Measurements from ENCODE around the gene ANKRD65. TPM values are rescaled to one million over a fixed set of nuclear protein-coding genes. Genes with fewer than 3 reads are reported as not detected.
"Not testable (repeated sequence)": the region's sequence is repeated elsewhere in the genome, so short reads cannot be mapped to it uniquely, and the experiment has no call there.

ANKRD65 gene
- total and polyA plus RNA-seq, 5 donors = 1.6 to 4.5 (median 3.1) TPM

DNA sequence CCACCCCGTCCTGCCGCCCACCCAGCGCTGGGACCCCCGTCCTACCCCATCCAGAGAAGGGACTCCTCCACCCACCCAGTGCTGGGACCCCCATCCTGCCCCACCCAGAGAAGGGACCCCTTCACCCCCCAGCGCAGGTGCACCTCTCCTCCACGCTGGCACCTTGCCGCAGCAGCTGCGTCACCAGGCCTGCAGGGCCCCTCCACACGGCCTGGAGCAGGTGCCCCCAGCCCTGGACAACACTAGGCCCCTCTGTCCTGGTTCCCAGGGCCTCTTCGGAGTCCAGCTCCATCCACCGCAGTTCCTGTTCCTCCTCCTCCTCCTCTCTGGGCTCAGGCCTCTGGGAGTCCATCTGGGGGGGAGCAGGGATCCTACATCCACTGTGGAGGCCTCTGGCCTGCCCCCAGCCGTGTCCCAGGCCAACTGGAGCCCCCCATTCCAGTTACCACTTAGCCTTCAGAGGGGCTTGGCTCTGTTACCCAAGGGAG is 378 bp downstream of the ANKRD65 start:
- ATAC-seq = peak; percentile 13 to 22

DNA sequence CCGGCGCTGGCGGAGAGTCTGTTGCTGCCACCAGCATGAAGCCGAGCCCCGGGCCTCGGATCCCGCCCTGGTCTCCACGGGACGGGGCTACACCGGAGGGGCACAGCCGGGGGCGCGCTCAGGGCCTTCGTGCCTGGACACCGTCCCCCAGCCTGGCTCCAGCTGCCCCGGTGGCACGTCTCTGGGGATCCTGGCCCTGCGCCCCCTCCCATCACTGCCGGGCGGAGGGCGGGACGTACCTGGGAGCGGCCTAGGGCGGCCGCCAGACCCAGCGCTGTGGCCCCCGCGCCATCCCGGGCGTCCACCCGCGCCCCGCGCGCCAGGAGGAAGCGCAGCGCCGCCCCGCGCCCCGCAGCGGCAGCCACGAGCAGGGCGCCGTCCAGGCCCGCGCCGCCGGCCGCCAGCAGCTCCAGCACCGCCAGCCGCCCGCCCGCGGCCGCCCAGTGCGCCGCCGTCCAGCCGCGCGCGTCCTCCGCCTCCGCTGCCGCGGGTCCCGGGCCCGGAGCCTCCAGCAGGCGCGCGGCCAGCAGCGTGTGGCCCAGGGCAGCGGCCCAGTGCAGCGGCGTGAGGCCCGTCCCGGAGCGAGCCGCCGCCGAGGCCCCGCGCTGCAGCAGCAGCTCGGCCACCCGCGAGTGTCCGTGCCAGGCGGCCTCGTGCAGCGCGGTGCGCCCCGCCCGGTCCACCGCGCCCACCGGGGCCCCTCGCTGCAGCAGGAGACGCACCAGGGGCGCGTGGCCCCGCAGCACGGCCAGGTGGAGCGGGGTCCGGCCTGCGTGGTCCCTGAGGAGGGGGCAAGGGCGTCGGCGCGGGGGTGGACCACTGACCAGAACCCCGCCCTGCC is 1.0 kb downstream of the ANKRD65 start:
- intact Hi-C loops (cut with DNase I) = no loop called here
- Histone ChIP-seq H3K27ac (ENCODE audit: low read length) (peak overlapping the region; percentile 1), H3K4me3 (ENCODE audit: low read length) (peak overlapping the region; percentile 53), H3K9me3 (ENCODE audit: control insufficient read depth, low read length) (no peaks in the 10 kb centered on the region), H3K27me3 (ENCODE audit: control insufficient read depth, insufficient read depth) (no peaks in the 10 kb centered on the region), H3K4me1 (ENCODE audit: control insufficient read depth, insufficient read depth, low read length) (no peaks in the 10 kb centered on the region)
- DNase-seq = peak in 2 of 3 donors; percentile 76 to 79
- WGBS = 8% methylated on average over 112 of the region's 112 CpGs
- ATAC-seq = peak; percentile 43 to 69

More for the DNA sequence above, 378 bp downstream of the ANKRD65 start:
- DNase-seq = peak in 2 of 3 donors; percentile 22 to 60
- peak overlapping the region; percentile 53 for H3K4me3 ChIP-seq (ENCODE audit: low read length)
- intact Hi-C loops (cut with DNase I) = no loop called here
- no peaks in the 10 kb centered on the region for H3K9me3 ChIP-seq (ENCODE audit: control insufficient read depth, low read length)
- no peaks in the 10 kb centered on the region for H3K27me3 ChIP-seq (ENCODE audit: control insufficient read depth, insufficient read depth)
- 65% methylated on average over 12 of the region's 12 CpGs for WGBS
- no peak overlapping the region for H3K27ac ChIP-seq (ENCODE audit: low read length)
- no peaks in the 10 kb centered on the region for H3K4me1 ChIP-seq (ENCODE audit: control insufficient read depth, insufficient read depth, low read length)

DNA sequence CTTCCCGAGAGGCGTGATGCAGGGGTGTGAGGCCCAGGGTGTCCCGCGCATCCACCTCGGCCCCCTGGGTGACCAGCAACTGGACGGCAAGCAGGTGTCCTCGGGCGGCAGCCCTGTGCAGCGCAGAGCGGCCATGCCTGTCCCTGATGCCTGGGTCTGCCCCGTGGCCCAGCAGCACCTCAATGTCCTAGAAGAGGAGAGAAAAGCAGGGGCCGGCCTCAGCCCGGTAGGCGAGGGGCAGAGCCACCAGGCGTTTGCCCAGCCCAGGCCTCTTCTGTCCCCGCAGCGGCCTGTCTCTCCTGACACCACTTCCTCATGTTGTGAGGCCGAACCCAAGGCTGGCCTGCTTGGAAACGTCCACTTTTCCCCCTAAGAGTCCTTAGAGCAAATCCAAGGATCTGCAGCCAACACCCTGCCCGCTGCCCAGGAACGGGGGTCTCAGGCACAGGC is 1.7 kb downstream of the ANKRD65 start:
- peak overlapping the region; percentile 53 for H3K4me3 ChIP-seq (ENCODE audit: low read length)
- no peaks in the 10 kb centered on the region for H3K4me1 ChIP-seq (ENCODE audit: control insufficient read depth, insufficient read depth, low read length)
- WGBS = 84% methylated on average over 21 of the region's 21 CpGs
- H3K9me3 ChIP-seq (ENCODE audit: control insufficient read depth, low read length) = no peaks in the 10 kb centered on the region
- H3K27ac ChIP-seq (ENCODE audit: low read length) = peak overlapping the region; percentile 1
- intact Hi-C loops (cut with DNase I) = no loop called here
- DNase-seq (peak in 1 of 3 donors; percentile 57), ATAC-seq (peak; percentile 21)
- no peaks in the 10 kb centered on the region for H3K27me3 ChIP-seq (ENCODE audit: control insufficient read depth, insufficient read depth)

DNA sequence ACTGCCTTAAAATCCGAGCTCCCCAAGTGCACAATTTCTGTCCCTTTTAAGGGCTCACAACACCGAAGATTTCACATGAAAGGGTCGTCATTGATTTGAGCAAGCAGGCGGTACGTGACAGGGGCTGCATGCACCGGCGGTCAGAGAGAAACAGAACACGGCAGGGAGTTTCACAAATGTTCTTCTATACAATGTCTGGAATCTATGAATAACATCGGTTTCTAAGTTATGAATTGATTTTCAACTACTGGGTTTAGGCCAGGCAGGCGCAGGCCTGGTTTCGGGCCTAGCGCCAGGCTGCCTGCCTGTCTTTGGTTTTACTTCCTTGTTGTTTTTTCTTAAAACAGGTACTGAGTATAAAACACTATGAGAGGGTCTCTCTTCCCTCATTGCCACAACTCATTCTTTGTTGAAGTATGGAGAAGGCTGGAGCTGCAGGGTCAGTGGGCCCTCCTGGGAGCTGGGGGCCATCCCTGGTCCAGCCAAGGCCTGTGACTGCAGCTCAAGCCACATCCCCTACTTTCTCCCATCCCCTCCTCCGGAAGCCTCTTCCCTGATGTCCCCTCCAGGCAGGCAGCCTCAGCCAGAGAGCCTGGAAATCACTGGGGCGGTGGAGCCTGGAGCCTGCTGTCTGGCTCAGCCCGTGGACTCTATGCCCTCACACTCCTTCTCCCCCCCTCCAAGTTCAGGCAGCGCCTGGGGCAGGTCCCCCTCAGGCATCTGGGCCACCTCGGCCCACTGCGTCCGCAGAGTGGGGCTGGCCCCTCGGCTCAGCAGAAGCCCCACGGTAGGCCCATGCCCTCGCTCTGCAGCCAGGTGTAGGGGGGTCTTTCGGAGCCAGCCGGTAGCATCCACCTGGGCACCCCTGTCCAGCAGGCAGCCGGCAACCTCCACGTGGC is 2.4 kb downstream of the ANKRD65 start:
- Histone ChIP-seq H3K9me3 (ENCODE audit: control insufficient read depth, low read length) (no peaks in the 10 kb centered on the region), H3K27me3 (ENCODE audit: control insufficient read depth, insufficient read depth) (no peaks in the 10 kb centered on the region), H3K4me3 (ENCODE audit: low read length) (no peak overlapping the region), H3K4me1 (ENCODE audit: control insufficient read depth, insufficient read depth, low read length) (no peaks in the 10 kb centered on the region), H3K27ac (ENCODE audit: low read length) (no peak overlapping the region)
- intact Hi-C loops (cut with DNase I) = no loop called here
- peak in 1 of 3 donors; percentile 58 for DNase-seq
- ATAC-seq = peak; percentile 13 to 46
- 91% methylated on average over 26 of the region's 26 CpGs for WGBS

DNA sequence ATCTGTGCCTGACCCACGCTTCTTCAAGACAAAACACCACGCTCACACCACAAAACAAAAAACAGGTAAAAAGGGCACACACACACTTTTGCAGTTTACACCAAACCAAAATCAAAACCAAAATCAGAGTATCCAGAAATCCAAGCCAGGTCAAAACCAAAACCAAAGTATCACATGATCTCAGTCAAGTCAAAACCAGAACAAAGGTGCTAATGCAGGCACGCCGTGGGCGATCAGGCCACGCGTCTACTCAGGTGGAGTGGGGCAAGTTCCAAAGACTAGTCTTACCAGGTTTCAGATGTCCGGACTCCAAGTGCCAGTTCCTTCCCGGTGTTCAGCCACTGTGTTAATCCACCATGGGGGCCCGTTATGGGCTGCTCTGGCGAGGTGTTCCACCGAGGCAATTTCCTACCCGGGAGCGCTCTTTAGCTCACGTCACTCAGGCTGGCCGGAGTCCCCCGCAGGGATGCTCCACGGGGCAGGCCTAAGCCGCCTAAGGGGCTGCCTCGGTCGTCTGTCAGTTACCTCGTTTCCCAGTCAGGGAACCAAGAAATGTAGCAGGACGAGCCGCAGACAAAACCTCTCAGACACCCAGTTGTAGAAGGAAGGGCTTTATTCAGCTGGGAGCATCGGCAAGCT is 3.1 kb downstream of the ANKRD65 start:
- H3K9me3 ChIP-seq (ENCODE audit: control insufficient read depth, low read length); H3K27me3 ChIP-seq (ENCODE audit: control insufficient read depth, insufficient read depth); H3K27ac ChIP-seq (ENCODE audit: low read length); ATAC-seq; H3K4me1 ChIP-seq (ENCODE audit: control insufficient read depth, insufficient read depth, low read length); intact Hi-C loops (cut with DNase I); H3K4me3 ChIP-seq (ENCODE audit: low read length): not testable (repeated sequence)
- peak in 2 of 3 donors; percentile 18 to 42 for DNase-seq
- WGBS = 90% methylated on average over 25 of the region's 25 CpGs

DNA sequence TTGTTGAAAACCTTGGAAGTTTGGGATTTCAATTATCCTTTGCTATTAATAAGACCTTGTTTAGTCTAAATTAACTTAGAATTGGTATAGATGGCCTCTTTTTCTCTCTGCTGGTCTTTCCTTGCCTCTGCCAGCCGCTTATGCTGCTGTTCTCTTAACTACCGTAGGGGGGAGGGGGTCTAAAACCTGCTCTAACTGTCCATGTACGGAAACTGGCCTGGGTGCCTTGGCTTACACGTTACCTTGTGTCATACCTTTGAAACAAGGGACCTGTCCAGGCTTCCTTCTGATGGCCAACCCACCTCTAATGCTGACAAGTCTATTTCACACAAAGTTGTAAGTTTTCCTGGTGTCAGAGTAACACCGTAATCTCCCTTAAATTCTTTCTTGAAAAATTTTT is 3.7 kb downstream of the ANKRD65 start:
- DNase-seq = peak in 2 of 3 donors; percentile 6 to 12
- 77% methylated on average over 5 of the region's 5 CpGs for WGBS

DNA sequence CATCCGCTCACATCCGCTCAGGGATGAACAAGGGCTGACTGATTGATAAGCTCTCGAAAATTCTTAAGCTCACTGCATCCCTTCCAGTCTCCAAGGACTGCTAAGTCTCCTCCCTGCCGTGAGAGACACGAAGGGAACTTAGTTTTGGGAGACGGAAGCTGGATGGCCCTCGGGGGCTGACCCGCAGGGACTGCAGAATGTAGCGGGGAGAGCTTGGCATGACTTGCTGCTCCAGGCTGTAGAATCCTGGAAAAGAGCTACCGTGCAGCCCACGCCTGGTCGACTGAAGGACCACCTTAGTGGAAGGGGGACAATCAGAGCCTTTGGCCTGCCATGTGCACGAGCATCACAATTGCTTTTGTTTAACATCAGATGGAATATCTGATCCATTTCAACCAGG is 5.3 kb downstream of the ANKRD65 start:
- Histone ChIP-seq H3K27me3 (ENCODE audit: control insufficient read depth, insufficient read depth) (no peaks in the 10 kb centered on the region), H3K9me3 (ENCODE audit: control insufficient read depth, low read length) (no peaks in the 10 kb centered on the region), H3K4me3 (ENCODE audit: low read length) (no peak overlapping the region), H3K4me1 (ENCODE audit: control insufficient read depth, insufficient read depth, low read length) (no peaks in the 10 kb centered on the region), H3K27ac (ENCODE audit: low read length) (no peak overlapping the region)
- ATAC-seq (no peak), DNase-seq (peak in 2 of 3 donors; percentile 18 to 29)
- intact Hi-C loops (cut with DNase I) = no loop called here
- 75% methylated on average over 13 of the region's 13 CpGs for WGBS

More for the DNA sequence above, 3.7 kb downstream of the ANKRD65 start:
- H3K9me3 ChIP-seq (ENCODE audit: control insufficient read depth, low read length); intact Hi-C loops (cut with DNase I); H3K27ac ChIP-seq (ENCODE audit: low read length); ATAC-seq; H3K4me3 ChIP-seq (ENCODE audit: low read length); H3K27me3 ChIP-seq (ENCODE audit: control insufficient read depth, insufficient read depth); H3K4me1 ChIP-seq (ENCODE audit: control insufficient read depth, insufficient read depth, low read length): not testable (repeated sequence)

DNA sequence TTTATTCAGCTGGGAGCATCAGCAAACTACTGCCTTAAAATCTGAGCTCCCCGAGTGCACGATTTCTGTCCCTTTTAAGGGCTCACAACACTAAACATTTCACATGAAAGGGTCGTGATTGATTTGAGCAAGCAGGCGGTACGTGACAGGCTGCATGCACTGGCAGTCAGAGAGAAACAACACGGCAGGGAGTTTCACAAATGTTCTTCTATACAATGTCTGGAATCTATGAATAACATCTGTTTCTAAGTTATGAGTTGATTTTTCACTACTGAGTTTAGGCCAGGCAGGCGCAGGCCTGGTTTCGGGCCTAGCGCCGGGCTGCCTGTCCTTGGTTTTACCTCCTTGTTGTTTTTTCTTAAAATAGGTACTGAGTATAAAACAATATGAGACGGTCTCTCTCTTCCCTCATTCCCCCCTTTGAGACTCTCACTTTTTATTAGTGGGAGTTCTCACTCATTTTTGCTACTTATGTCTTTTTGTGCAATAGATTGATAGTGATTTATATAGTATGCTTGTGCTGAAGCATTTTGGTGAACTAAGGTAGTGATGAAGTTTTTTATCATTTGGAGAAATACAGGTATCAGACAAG is 8.7 kb downstream of the ANKRD65 start:
- intact Hi-C loops (cut with DNase I); H3K4me1 ChIP-seq (ENCODE audit: control insufficient read depth, insufficient read depth, low read length); H3K27me3 ChIP-seq (ENCODE audit: control insufficient read depth, insufficient read depth); H3K27ac ChIP-seq (ENCODE audit: low read length); ATAC-seq; H3K4me3 ChIP-seq (ENCODE audit: low read length); H3K9me3 ChIP-seq (ENCODE audit: control insufficient read depth, low read length): not testable (repeated sequence)
- WGBS = 95% methylated on average over 11 of the region's 11 CpGs
- peak in 1 of 3 donors; percentile 5 for DNase-seq

DNA sequence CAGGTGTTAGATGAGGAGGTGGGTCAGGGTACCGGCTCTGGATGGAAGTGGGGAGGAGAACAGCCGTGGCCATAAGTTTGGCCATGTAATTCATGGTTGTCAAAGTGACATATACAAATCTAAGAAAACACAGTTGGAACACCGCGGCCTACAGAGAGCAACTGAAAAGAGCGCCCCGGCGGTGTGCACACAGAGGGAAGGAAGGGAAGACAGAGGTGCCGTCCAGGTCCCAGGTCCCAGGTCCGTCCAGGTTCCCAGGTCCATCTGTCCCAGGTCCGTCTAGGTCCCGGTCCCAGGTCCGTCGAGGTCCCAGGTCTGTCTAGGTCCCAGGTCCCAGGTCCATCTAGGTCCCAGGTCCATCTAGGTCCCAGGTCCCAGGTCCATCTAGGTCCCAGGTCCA is 9.4 kb downstream of the ANKRD65 start:
- DNase-seq = peak in 2 of 3 donors; percentile 49 to 51
- no peak overlapping the region for H3K4me3 ChIP-seq (ENCODE audit: low read length)
- H3K9me3 ChIP-seq (ENCODE audit: control insufficient read depth, low read length) = no peaks in the 10 kb centered on the region
- ATAC-seq = no peak
- intact Hi-C loops (cut with DNase I) = no loop called here
- no peaks in the 10 kb centered on the region for H3K27me3 ChIP-seq (ENCODE audit: control insufficient read depth, insufficient read depth)
- WGBS = 95% methylated on average over 13 of the region's 13 CpGs
- no peaks in the 10 kb centered on the region for H3K4me1 ChIP-seq (ENCODE audit: control insufficient read depth, insufficient read depth, low read length)
- no peak overlapping the region for H3K27ac ChIP-seq (ENCODE audit: low read length)

DNA sequence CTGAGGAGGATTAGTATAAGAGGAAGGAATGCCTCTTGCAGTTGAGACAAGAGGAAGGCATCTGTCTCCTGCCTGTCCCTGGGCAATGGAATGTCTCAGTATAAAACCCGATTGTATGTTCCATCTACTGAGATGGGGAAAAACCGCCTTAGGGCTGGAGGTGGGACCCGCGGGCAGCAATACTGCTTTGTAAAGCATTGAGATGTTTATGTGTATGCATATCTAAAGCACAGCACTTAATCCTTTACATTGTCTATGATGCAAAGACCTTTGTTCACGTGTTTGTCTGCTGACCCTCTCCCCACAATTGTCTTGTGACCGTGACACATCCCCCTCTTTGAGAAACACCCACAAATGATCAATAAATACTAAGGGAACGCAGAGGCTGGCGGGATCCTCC is 10.8 kb downstream of the ANKRD65 start:
- intact Hi-C loops (cut with DNase I); H3K27me3 ChIP-seq (ENCODE audit: control insufficient read depth, insufficient read depth); H3K27ac ChIP-seq (ENCODE audit: low read length); H3K9me3 ChIP-seq (ENCODE audit: control insufficient read depth, low read length); ATAC-seq; DNase-seq; H3K4me3 ChIP-seq (ENCODE audit: low read length); H3K4me1 ChIP-seq (ENCODE audit: control insufficient read depth, insufficient read depth, low read length): not testable (repeated sequence)
- WGBS = 61% methylated on average over 8 of the region's 8 CpGs
